GM23338 (cell line): ENCODE data around the gene GYPC. TPM values are rescaled to one million over a fixed set of nuclear protein-coding genes. Genes with fewer than 3 reads are reported as not detected.

ENCODE experiments used
- ATAC-seq: fragments of 200-7000 bp; cut with Tn5 transposase; 3 replicates; pipeline ENCODE4 v1.9.1; 2020
- DNase-seq: peaks from one replicate; pipeline ENCODE4 v3.0.0-alpha.2; 2015; ENCODE audit warnings: low spot score
- H2AFZ ChIP-seq: fragments of 200-600 bp; sonication (generic); 2 replicates; pipeline ENCODE4 v1.8.0; 2016; ENCODE audit warnings: antibody characterized with exemption, mild to moderate bottlenecking, moderate library complexity
- H3F3A ChIP-seq: fragments of 200-600 bp; sonication (generic); replicated peaks from 2 replicates; pipeline ENCODE4 v1.8.0; 2017; ENCODE audit warnings: antibody characterized with exemption, mixed run types, low read depth
- H3K27ac ChIP-seq: fragments of 200-600 bp; sonication (generic); 2 replicates; pipeline ENCODE4 v1.6.1; 2016; ENCODE audit warnings: low read depth
- H3K27me3 ChIP-seq: fragments of 200-600 bp; sonication (generic); 2 replicates; pipeline ENCODE4 v1.8.0; 2016; ENCODE audit warnings: mild to moderate bottlenecking, mixed run types, moderate library complexity; ENCODE audit not compliant: insufficient read depth
- H3K36me3 ChIP-seq: fragments of 200-600 bp; sonication (generic); 2 replicates; pipeline ENCODE4 v1.8.0; 2016; ENCODE audit warnings: mild to moderate bottlenecking; ENCODE audit not compliant: insufficient read depth
- H3K4me1 ChIP-seq: fragments of 200-600 bp; sonication (generic); 2 replicates; pipeline ENCODE4 v1.8.0; 2016; ENCODE audit warnings: mild to moderate bottlenecking, moderate library complexity; ENCODE audit not compliant: insufficient read depth
- H3K4me2 ChIP-seq: fragments of 200-600 bp; sonication (generic); 2 replicates; pipeline ENCODE4 v1.7.1; 2017; ENCODE audit warnings: mixed run types
- H3K4me3 ChIP-seq: fragments of 200-600 bp; sonication (generic); 2 replicates; pipeline ENCODE4 v1.6.1; 2016; ENCODE audit warnings: mixed run types
- H3K79me2 ChIP-seq: fragments of 200-600 bp; sonication (generic); replicated peaks from 2 replicates; pipeline ENCODE4 v1.8.0; 2017; ENCODE audit warnings: mild to moderate bottlenecking; ENCODE audit not compliant: insufficient read depth
- H3K9me2 ChIP-seq: fragments of 200-600 bp; sonication (generic); 2 replicates; pipeline ENCODE4 v1.8.0; 2017; ENCODE audit not compliant: insufficient read depth
- H4K20me1 ChIP-seq: fragments of 200-600 bp; sonication (generic); replicated peaks from 2 replicates; pipeline ENCODE4 v1.8.0; 2017; ENCODE audit warnings: mild to moderate bottlenecking; ENCODE audit not compliant: insufficient read depth
- H3K27ac Mint-ChIP-seq: 2 replicates; pipeline ENCODE4 v1.8.0; 2020; ENCODE audit warnings: inconsistent platforms, mild to moderate bottlenecking, moderate library complexity, mixed read lengths
- H3K27me3 Mint-ChIP-seq: 3 replicates; pipeline ENCODE4 v1.8.0; 2022; ENCODE audit warnings: low read depth, mild to moderate bottlenecking, moderate library complexity, mixed read lengths, inconsistent platforms; ENCODE audit not compliant: insufficient read depth, poor library complexity
- H3K36me3 Mint-ChIP-seq: 3 replicates; pipeline ENCODE4 v1.8.0; 2021; ENCODE audit warnings: low read depth, mild to moderate bottlenecking, inconsistent platforms, moderate library complexity, mixed read lengths
- H3K4me1 Mint-ChIP-seq: 3 replicates; pipeline ENCODE4 v1.8.0; 2020; ENCODE audit warnings: mild to moderate bottlenecking, inconsistent platforms, mixed read lengths
- H3K4me3 Mint-ChIP-seq: 3 replicates; pipeline ENCODE4 v1.8.0; 2021; ENCODE audit warnings: moderate library complexity, mild to moderate bottlenecking, inconsistent platforms, mixed read lengths
- H3K9me3 Mint-ChIP-seq: 3 replicates; pipeline ENCODE4 v1.8.0; 2020; ENCODE audit warnings: moderate library complexity, mild to moderate bottlenecking, inconsistent platforms, mixed read lengths
- CREB1 ChIP-seq: fragments of 250-450 bp; sonication (Bioruptor Pico); IDR thresholded peaks from 2 replicates; pipeline ENCODE4 v1.5.0; 2020; ENCODE audit warnings: low read depth, mild to moderate bottlenecking, moderate library complexity
- EZH2 ChIP-seq: fragments of 200-600 bp; sonication (generic); IDR thresholded peaks from one replicate; pipeline ENCODE4 v1.8.0; 2017; ENCODE audit warnings: antibody characterized with exemption, mild to moderate bottlenecking, low read depth; ENCODE audit not compliant: unreplicated experiment
- EZH2phosphoT487 ChIP-seq: fragments of 200-600 bp; sonication (generic); IDR thresholded peaks from one replicate; pipeline ENCODE4 v1.8.1; 2018; ENCODE audit warnings: antibody characterized with exemption; ENCODE audit not compliant: unreplicated experiment
- NANOG ChIP-seq: IDR thresholded peaks from 2 replicates; pipeline ENCODE4 v1.6.1; 2016; ENCODE audit warnings: antibody characterized with exemption, borderline replicate concordance
- POLR2AphosphoS5 ChIP-seq: IDR thresholded peaks from 2 replicates; pipeline ENCODE4 v1.6.1; 2016; ENCODE audit warnings: antibody characterized with exemption, low read depth
- STAT1 ChIP-seq: IDR thresholded peaks from one replicate; pipeline ENCODE4 v1.6.1; 2016; ENCODE audit warnings: antibody characterized with exemption; ENCODE audit not compliant: unreplicated experiment
- ZNF114 ChIP-seq: fragments of 250-450 bp; sonication (Bioruptor Pico); IDR thresholded peaks from 2 replicates; pipeline ENCODE4 v1.5.0; 2020; ENCODE audit warnings: mild to moderate bottlenecking, moderate library complexity
- ZNF331 ChIP-seq: fragments of 250-450 bp; sonication (Bioruptor Pico); IDR thresholded peaks from 2 replicates; pipeline ENCODE4 v1.5.0; 2020; ENCODE audit warnings: low read depth, mild to moderate bottlenecking, moderate library complexity
- polyA plus RNA-seq: library from polyadenylated mRNA; unstranded; fragments of >200 nt; fragmentation: Nextera tagmentation; extraction: Ambion mirVana; gene quantifications from 2 replicates; pipeline ENCODE4 v1.2.1, GENCODE V29; 2016
- total RNA-seq: library from RNA; depleted of rRNA; stranded (reverse); fragments of >200 nt; shearing (Covaris generic); gene quantifications from 2 replicates; pipeline ENCODE4 v1.2.3, GENCODE V29; 2014
- TF ChIP-seq, protein P1 (sequence below): fragments of 250-450 bp; sonication (Bioruptor Pico); IDR thresholded peaks from 2 replicates; pipeline ENCODE4 v1.5.0; 2020; ENCODE audit warnings: mild to moderate bottlenecking, moderate library complexity
- TF ChIP-seq, protein P2 (sequence below), 2 experiments: fragments of 200-600 bp in 1 of 2; sonication (generic) in 1 of 2; conservative IDR thresholded peaks; 2 replicates each; pipeline versions ENCODE4 v1.5.1 to v1.6.1; 2016 to 2017; ENCODE audit warnings: antibody characterized with exemption in 2 of 2, low read depth in 2 of 2, mild to moderate bottlenecking in 2 of 2, moderate library complexity in 1 of 2

GYPC gene
- total and polyA plus RNA-seq, 2 experiments from 2014 or later = 19.6 to 29.7 TPM

DNA sequence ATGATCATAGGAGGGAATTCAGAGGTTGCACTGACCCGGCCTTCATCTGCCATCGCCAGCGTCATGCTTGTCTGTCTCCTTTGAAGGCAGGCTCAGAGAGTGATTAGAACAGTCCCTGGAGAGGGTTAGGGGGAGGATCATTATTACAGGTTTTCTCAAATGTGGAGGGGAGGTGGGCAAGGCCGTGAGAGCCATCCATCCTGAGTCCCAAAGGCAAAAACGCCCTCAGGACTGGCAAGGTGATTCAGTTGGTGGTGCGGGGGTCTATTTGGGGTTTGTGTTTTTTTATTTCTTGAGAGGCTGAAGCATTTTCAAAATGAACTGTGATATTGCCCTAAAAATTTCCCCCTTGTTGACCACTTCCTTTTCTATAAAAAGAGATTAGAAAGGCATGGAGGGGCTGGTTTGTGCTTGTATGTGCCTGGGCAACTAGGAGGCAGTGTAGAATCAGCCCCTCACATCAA, 39.3 kb upstream of the GYPC start:
- no peaks in the 10 kb centered on the region for H3K79me2 ChIP-seq
- Mint-ChIP-seq H3K9me3 (peaks cover 16% of the 10 kb centered on the region), H3K4me1 (no peaks in the 10 kb centered on the region), H3K27ac (no peak overlapping the region), H3K4me3 (no peak overlapping the region), H3K36me3 (peaks cover 8% of the 10 kb centered on the region; the same call in 2 of the 3 replicates), H3K27me3 (peaks cover 4% of the 10 kb centered on the region)
- no peaks in the 10 kb centered on the region for H3K36me3 ChIP-seq
- no peak overlapping the region for H3K4me3 ChIP-seq
- no peaks in the 10 kb centered on the region for H3F3A ChIP-seq
- no peaks in the 10 kb centered on the region for H3K27me3 ChIP-seq
- no peak for ATAC-seq
- DNase-seq = no peak
- no peak overlapping the region for H3K4me2 ChIP-seq
- TF ChIP-seq EZH2phosphoT487 = no peak
- no peak for TF ChIP-seq ZNF114
- no peak for TF ChIP-seq CREB1 (CRISPR knock-in tag)
- no peaks in the 10 kb centered on the region for H4K20me1 ChIP-seq
- no peaks in the 10 kb centered on the region for H3K4me1 ChIP-seq
- no peaks in the 10 kb centered on the region for H3K9me2 ChIP-seq
- no peak overlapping the region for H3K27ac ChIP-seq
- no peak overlapping the region for H2AFZ ChIP-seq

DNA sequence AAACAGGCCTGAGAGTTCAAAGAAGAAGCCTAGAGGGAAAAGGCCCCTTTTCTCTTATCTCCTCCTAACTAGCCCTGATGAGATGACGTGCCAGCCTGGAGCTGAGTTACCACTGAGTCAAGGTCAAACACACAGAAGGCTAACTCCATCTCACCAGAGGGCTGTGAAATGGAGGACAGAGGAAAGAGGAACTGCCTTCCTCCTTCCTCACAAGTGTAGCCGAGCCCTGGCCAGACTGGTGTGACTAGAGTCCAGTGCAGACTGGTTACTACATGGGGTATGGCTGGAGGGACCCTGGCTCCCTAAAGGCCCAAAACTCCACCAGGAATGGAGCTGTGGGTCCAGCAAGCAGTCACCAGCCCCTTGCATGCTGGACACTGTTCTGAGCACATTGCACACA, 35.7 kb upstream of the GYPC start:
- Mint-ChIP-seq H3K36me3 (peaks cover 9% of the 10 kb centered on the region; the same call in 2 of the 3 replicates), H3K27ac (no peak overlapping the region), H3K4me3 (no peak overlapping the region), H3K9me3 (peaks cover 19% of the 10 kb centered on the region), H3K27me3 (peaks cover 4% of the 10 kb centered on the region), H3K4me1 (no peaks in the 10 kb centered on the region)
- H3K4me2 ChIP-seq = no peak overlapping the region
- H3K9me2 ChIP-seq = 0 out of 2 replicates have a peak, but pooled peaks cover 4% of the 10 kb centered on the region
- no peak for TF ChIP-seq ZNF331 (CRISPR knock-in tag)
- TF ChIP-seq POLR2AphosphoS5 = no peak
- no peak for TF ChIP-seq NANOG
- TF ChIP-seq, protein P1, sequence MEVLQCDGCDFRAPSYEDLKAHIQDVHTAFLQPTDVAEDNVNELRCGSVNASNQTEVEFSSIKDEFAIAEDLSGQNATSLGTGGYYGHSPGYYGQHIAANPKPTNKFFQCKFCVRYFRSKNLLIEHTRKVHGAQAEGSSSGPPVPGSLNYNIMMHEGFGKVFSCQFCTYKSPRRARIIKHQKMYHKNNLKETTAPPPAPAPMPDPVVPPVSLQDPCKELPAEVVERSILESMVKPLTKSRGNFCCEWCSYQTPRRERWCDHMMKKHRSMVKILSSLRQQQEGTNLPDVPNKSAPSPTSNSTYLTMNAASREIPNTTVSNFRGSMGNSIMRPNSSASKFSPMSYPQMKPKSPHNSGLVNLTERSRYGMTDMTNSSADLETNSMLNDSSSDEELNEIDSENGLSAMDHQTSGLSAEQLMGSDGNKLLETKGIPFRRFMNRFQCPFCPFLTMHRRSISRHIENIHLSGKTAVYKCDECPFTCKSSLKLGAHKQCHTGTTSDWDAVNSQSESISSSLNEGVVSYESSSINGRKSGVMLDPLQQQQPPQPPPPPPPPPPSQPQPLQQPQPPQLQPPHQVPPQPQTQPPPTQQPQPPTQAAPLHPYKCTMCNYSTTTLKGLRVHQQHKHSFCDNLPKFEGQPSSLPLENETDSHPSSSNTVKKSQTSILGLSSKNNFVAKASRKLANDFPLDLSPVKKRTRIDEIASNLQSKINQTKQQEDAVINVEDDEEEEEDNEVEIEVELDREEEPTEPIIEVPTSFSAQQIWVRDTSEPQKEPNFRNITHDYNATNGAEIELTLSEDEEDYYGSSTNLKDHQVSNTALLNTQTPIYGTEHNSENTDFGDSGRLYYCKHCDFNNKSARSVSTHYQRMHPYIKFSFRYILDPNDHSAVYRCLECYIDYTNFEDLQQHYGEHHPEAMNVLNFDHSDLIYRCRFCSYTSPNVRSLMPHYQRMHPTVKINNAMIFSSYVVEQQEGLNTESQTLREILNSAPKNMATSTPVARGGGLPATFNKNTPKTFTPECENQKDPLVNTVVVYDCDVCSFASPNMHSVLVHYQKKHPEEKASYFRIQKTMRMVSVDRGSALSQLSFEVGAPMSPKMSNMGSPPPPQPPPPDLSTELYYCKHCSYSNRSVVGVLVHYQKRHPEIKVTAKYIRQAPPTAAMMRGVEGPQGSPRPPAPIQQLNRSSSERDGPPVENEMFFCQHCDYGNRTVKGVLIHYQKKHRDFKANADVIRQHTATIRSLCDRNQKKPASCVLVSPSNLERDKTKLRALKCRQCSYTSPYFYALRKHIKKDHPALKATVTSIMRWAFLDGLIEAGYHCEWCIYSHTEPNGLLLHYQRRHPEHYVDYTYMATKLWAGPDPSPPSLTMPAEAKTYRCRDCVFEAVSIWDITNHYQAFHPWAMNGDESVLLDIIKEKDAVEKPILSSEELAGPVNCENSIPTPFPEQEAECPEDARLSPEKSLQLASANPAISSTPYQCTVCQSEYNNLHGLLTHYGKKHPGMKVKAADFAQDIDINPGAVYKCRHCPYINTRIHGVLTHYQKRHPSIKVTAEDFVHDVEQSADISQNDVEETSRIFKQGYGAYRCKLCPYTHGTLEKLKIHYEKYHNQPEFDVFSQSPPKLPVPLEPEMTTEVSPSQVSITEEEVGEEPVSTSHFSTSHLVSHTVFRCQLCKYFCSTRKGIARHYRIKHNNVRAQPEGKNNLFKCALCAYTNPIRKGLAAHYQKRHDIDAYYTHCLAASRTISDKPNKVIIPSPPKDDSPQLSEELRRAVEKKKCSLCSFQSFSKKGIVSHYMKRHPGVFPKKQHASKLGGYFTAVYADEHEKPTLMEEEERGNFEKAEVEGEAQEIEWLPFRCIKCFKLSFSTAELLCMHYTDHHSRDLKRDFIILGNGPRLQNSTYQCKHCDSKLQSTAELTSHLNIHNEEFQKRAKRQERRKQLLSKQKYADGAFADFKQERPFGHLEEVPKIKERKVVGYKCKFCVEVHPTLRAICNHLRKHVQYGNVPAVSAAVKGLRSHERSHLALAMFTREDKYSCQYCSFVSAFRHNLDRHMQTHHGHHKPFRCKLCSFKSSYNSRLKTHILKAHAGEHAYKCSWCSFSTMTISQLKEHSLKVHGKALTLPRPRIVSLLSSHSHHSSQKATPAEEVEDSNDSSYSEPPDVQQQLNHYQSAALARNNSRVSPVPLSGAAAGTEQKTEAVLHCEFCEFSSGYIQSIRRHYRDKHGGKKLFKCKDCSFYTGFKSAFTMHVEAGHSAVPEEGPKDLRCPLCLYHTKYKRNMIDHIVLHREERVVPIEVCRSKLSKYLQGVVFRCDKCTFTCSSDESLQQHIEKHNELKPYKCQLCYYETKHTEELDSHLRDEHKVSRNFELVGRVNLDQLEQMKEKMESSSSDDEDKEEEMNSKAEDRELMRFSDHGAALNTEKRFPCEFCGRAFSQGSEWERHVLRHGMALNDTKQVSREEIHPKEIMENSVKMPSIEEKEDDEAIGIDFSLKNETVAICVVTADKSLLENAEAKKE (CRISPR knock-in tag) = no peak
- no peak for TF ChIP-seq STAT1
- no peak for TF ChIP-seq EZH2
- no peak for TF ChIP-seq ZNF114
- TF ChIP-seq EZH2phosphoT487 = no peak
- TF ChIP-seq, protein P2, sequence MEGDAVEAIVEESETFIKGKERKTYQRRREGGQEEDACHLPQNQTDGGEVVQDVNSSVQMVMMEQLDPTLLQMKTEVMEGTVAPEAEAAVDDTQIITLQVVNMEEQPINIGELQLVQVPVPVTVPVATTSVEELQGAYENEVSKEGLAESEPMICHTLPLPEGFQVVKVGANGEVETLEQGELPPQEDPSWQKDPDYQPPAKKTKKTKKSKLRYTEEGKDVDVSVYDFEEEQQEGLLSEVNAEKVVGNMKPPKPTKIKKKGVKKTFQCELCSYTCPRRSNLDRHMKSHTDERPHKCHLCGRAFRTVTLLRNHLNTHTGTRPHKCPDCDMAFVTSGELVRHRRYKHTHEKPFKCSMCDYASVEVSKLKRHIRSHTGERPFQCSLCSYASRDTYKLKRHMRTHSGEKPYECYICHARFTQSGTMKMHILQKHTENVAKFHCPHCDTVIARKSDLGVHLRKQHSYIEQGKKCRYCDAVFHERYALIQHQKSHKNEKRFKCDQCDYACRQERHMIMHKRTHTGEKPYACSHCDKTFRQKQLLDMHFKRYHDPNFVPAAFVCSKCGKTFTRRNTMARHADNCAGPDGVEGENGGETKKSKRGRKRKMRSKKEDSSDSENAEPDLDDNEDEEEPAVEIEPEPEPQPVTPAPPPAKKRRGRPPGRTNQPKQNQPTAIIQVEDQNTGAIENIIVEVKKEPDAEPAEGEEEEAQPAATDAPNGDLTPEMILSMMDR (conservative IDR thresholded peaks at IDR 0.05; ENCODE audit: low read depth in 2 of 2) = no peak
- no peak overlapping the region for H3K27ac ChIP-seq
- no peaks in the 10 kb centered on the region for H4K20me1 ChIP-seq
- no peaks in the 10 kb centered on the region for H3K79me2 ChIP-seq
- H3F3A ChIP-seq = no peaks in the 10 kb centered on the region
- no peak overlapping the region for H3K4me3 ChIP-seq
- H3K4me1 ChIP-seq = no peaks in the 10 kb centered on the region
- ATAC-seq = no peak
- no peak for DNase-seq
- no peaks in the 10 kb centered on the region for H3K27me3 ChIP-seq
- no peak overlapping the region for H2AFZ ChIP-seq
- no peaks in the 10 kb centered on the region for H3K36me3 ChIP-seq
